Liver (tissue), 9 donors: ENCODE measurements around the gene RANBP1. TPM values are rescaled to one million over a fixed set of nuclear protein-coding genes. Genes with fewer than 3 reads are reported as not detected.

ENCODE experiments used
- DNase-seq: peaks from one replicate; pipeline ENCODE4 v3.0.0-alpha.2; 2017; ENCODE audit warnings: low spot score
- H3K27ac ChIP-seq, 2 donors: one replicate each; pipeline ENCODE4 v1.7.0; 2013; ENCODE audit warnings: inconsistent platforms in 2 of 2, low read length in 2 of 2, control low read depth in 1 of 2, low read depth in 1 of 2, mild to moderate bottlenecking in 1 of 2
- H3K27me3 ChIP-seq, 4 donors: one replicate each; pipeline versions ENCODE4 v1.6.1 to v1.7.0; 2013; ENCODE audit warnings: low read length in 3 of 4, inconsistent platforms in 1 of 4, mild to moderate bottlenecking in 1 of 4, moderate library complexity in 1 of 4; ENCODE audit not compliant: control insufficient read depth in 4 of 4, insufficient read depth in 4 of 4
- H3K36me3 ChIP-seq, 4 donors: one replicate each; pipeline versions ENCODE4 v1.6.1 to v1.7.0; 2013; ENCODE audit warnings: low read length in 3 of 4, mild to moderate bottlenecking in 3 of 4, low read depth in 1 of 4, moderate library complexity in 1 of 4; ENCODE audit not compliant: control insufficient read depth in 4 of 4, insufficient read depth in 3 of 4
- H3K4me1 ChIP-seq, 4 donors: one replicate each; pipeline versions ENCODE4 v1.6.1 to v1.7.0; 2013; ENCODE audit warnings: low read length in 3 of 4, mild to moderate bottlenecking in 3 of 4, moderate library complexity in 1 of 4; ENCODE audit not compliant: control insufficient read depth in 4 of 4, insufficient read depth in 4 of 4
- H3K4me3 ChIP-seq, 3 donors: one replicate each; pipeline versions ENCODE4 v1.6.1 to v1.7.0; 2013; ENCODE audit warnings: low read length in 3 of 3, control low read depth in 1 of 3, low read depth in 1 of 3, mild to moderate bottlenecking in 1 of 3
- H3K9ac ChIP-seq, 2 donors: one replicate each; pipeline ENCODE4 v1.7.0; 2013; ENCODE audit warnings: low read length in 2 of 2, mild to moderate bottlenecking in 2 of 2, moderate library complexity in 2 of 2, control low read depth in 1 of 2, low read depth in 1 of 2
- H3K9me3 ChIP-seq, 4 donors: one replicate each; pipeline versions ENCODE4 v1.6.1 to v1.7.0; 2013; ENCODE audit warnings: low read length in 3 of 4; ENCODE audit not compliant: control insufficient read depth in 4 of 4
- EGR1 ChIP-seq, 2 donors: IDR thresholded peaks; 2 replicates each; pipeline ENCODE4 v1.6.1; 2016 to 2018; ENCODE audit warnings: antibody characterized with exemption in 2 of 2, low read depth in 2 of 2
- FOXA1 ChIP-seq: IDR thresholded peaks from 2 replicates; pipeline ENCODE4 v1.6.1; 2016; ENCODE audit warnings: antibody characterized with exemption
- GABPA ChIP-seq, 2 donors: IDR thresholded peaks in 1 of 2; conservative IDR thresholded peaks in 1 of 2; 2 replicates each; pipeline ENCODE4 v1.6.1; 2016; ENCODE audit warnings: antibody characterized with exemption in 2 of 2, mild to moderate bottlenecking in 1 of 2, moderate library complexity in 1 of 2
- HNF4A ChIP-seq, 2 donors: conservative IDR thresholded peaks; 2 replicates each; pipeline ENCODE4 v1.6.1; 2016; ENCODE audit warnings: antibody characterized with exemption in 2 of 2, mild to moderate bottlenecking in 2 of 2
- NR2F2 ChIP-seq: IDR thresholded peaks from 2 replicates; pipeline ENCODE4 v1.6.1; 2016; ENCODE audit warnings: antibody characterized with exemption
- RAD21 ChIP-seq, 2 donors: IDR thresholded peaks; 2 replicates each; pipeline ENCODE4 v1.6.1; 2016; ENCODE audit warnings: antibody characterized with exemption in 2 of 2, mild to moderate bottlenecking in 2 of 2
- SP1 ChIP-seq: IDR thresholded peaks from 2 replicates; pipeline ENCODE4 v1.6.1; 2018; ENCODE audit warnings: antibody characterized with exemption, mild to moderate bottlenecking
- TAF1 ChIP-seq: conservative IDR thresholded peaks from 2 replicates; pipeline ENCODE4 v1.6.1; 2016; ENCODE audit warnings: antibody characterized with exemption, mild to moderate bottlenecking
- YY1 ChIP-seq: IDR thresholded peaks from 2 replicates; pipeline ENCODE4 v1.6.1; 2016; ENCODE audit warnings: antibody characterized with exemption, mild to moderate bottlenecking
- WGBS: extraction: QIAGEN DNeasy Blood & Tissue Kit; methylation state at CpG from one replicate; pipeline ENCODE4 v1.1.7; 2013; 5-methylcytosine and 5-hydroxymethylcytosine counted together
- polyA plus RNA-seq, 2 donors: library from polyadenylated mRNA; stranded (reverse) in 1 of 2; unstranded in 1 of 2; fragments of 200-250 nt in 1 of 2; fragments of >200 nt in 1 of 2; fragmentation: Nextera tagmentation in 1 of 2; extraction: Ambion mirVana in 1 of 2; gene quantifications; one replicate each; pipeline versions ENCODE4 v1.2.1 to v1.2.3, GENCODE V29; 2013 to 2015
- total RNA-seq, 2 donors: library from RNA; depleted of rRNA; stranded (reverse); fragments of >200 nt; gene quantifications; one replicate each; pipeline ENCODE4 v1.2.3, GENCODE V29; 2014
- TF ChIP-seq, protein P1 (sequence below): IDR thresholded peaks from 2 replicates; pipeline ENCODE4 v1.6.1; 2016; ENCODE audit warnings: antibody characterized with exemption, mild to moderate bottlenecking
- TF ChIP-seq, protein P2 (sequence below): IDR thresholded peaks from 2 replicates; pipeline ENCODE4 v1.6.1; 2016; ENCODE audit warnings: antibody characterized with exemption
- TF ChIP-seq, protein P3 (sequence below): fragments of 150-350 bp; IDR thresholded peaks from 2 replicates; pipeline ENCODE4 v1.5.1; 2017; ENCODE audit warnings: improper control_type of control experiment, low read depth, low read length; ENCODE audit not compliant: missing input control
- TF ChIP-seq, protein P4 (sequence below): IDR thresholded peaks from 2 replicates; pipeline ENCODE4 v1.6.1; 2016; ENCODE audit warnings: antibody characterized with exemption
- TF ChIP-seq, protein P5 (sequence below): IDR thresholded peaks from 2 replicates; pipeline ENCODE4 v1.6.1; 2016; ENCODE audit warnings: antibody characterized with exemption
- donor health status: healthy.
- donor health status: healthy.
- donor health status: healthy.
- donor health status: healthy.
- donor health status: healthy.

The RANBP1 gene
- total and polyA plus RNA-seq, 4 donors: 62.3 to 102 (median 87.8) TPM

DNA sequence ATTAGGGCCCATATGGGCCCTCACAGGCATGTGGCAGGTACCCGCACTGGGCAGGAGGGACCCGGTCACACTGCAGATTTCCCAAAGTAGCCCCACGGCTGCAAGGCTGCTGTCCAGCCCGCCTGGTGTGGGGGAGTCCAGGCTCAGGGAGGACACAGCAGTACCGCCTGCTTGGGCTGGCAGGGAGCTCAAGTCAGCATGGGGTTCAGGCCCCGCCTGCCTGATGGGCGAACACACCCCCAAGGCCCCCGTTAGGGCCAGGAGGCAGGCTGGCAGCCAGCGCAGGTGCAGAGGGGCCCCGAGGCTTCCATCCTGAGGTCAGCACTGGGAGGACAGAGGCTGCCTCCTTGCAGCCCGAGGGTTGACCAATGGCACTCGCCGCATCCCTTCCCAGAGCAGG, 21.2 kb downstream of the RANBP1 start:
- peaks cover 10 to 28% (median 20%) of the 10 kb centered on the region in 4 donors for H3K4me1 ChIP-seq
- no peak overlapping the region for H3K4me3 ChIP-seq
- 93% methylated on average over 13 of the region's 13 CpGs for whole genome bisulfite sequencing
- no peaks in the 10 kb centered on the region for H3K27me3 ChIP-seq
- H3K9ac ChIP-seq: no peak overlapping the region
- H3K9me3 ChIP-seq: no peaks in the 10 kb centered on the region
- peaks cover 0 to 10% (median 0%) of the 10 kb centered on the region in 4 donors for H3K36me3 ChIP-seq
- H3K27ac ChIP-seq: no peak overlapping the region
- DNase-seq: no peak
- TF ChIP-seq, protein P1, sequence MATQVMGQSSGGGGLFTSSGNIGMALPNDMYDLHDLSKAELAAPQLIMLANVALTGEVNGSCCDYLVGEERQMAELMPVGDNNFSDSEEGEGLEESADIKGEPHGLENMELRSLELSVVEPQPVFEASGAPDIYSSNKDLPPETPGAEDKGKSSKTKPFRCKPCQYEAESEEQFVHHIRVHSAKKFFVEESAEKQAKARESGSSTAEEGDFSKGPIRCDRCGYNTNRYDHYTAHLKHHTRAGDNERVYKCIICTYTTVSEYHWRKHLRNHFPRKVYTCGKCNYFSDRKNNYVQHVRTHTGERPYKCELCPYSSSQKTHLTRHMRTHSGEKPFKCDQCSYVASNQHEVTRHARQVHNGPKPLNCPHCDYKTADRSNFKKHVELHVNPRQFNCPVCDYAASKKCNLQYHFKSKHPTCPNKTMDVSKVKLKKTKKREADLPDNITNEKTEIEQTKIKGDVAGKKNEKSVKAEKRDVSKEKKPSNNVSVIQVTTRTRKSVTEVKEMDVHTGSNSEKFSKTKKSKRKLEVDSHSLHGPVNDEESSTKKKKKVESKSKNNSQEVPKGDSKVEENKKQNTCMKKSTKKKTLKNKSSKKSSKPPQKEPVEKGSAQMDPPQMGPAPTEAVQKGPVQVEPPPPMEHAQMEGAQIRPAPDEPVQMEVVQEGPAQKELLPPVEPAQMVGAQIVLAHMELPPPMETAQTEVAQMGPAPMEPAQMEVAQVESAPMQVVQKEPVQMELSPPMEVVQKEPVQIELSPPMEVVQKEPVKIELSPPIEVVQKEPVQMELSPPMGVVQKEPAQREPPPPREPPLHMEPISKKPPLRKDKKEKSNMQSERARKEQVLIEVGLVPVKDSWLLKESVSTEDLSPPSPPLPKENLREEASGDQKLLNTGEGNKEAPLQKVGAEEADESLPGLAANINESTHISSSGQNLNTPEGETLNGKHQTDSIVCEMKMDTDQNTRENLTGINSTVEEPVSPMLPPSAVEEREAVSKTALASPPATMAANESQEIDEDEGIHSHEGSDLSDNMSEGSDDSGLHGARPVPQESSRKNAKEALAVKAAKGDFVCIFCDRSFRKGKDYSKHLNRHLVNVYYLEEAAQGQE: no peak
- TF ChIP-seq EGR1 (IDR thresholded peaks at IDR 0.05; ENCODE audit: low read depth in 2 of 2) (no peak), YY1 (no peak)
- TF ChIP-seq, protein P2, sequence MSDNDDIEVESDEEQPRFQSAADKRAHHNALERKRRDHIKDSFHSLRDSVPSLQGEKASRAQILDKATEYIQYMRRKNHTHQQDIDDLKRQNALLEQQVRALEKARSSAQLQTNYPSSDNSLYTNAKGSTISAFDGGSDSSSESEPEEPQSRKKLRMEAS: no peak
- TF ChIP-seq, protein P3, sequence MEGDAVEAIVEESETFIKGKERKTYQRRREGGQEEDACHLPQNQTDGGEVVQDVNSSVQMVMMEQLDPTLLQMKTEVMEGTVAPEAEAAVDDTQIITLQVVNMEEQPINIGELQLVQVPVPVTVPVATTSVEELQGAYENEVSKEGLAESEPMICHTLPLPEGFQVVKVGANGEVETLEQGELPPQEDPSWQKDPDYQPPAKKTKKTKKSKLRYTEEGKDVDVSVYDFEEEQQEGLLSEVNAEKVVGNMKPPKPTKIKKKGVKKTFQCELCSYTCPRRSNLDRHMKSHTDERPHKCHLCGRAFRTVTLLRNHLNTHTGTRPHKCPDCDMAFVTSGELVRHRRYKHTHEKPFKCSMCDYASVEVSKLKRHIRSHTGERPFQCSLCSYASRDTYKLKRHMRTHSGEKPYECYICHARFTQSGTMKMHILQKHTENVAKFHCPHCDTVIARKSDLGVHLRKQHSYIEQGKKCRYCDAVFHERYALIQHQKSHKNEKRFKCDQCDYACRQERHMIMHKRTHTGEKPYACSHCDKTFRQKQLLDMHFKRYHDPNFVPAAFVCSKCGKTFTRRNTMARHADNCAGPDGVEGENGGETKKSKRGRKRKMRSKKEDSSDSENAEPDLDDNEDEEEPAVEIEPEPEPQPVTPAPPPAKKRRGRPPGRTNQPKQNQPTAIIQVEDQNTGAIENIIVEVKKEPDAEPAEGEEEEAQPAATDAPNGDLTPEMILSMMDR: no peak

DNA sequence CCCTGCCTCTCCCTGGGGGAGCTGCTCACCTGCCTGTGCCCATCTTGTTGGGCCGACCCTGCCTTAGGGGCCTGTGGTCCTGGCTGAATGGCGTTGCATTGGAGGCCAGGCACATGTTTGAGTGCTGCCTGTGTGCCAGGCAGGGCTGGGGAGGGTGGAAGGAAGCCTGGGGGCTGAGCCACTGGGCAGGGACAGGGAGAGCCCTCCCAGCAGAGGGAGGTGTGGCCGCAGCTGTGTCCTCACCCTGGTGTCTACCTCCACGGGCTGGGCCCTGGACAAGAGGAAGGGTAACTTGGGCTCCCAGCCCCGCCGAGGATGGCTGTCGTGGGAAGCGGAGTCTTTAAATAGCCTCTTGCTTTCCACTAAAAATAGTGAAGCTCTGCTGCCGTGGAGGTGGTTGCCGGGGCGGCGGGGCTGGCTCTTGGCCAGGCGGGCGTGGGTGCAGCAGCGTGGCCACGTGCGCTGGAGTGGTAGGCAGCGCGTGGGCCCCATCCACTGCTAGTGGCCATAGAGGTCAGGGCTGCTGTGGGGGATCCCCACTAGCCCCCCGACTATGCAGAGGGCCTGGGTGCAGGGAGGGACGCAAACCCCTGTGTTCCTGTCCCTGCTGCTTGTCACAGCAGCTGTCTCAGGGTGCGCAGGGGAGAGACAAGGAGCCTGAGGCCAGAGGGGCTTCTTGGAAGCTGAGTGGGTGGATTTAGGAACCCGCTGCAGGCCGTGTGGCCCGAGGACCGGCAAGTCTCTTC, 21.9 kb downstream of the RANBP1 start:
- no peak overlapping the region for H3K27ac ChIP-seq
- no peak overlapping the region for H3K9ac ChIP-seq
- TF ChIP-seq SP1 (no peak), NR2F2 (no peak), GABPA (IDR thresholded peaks at IDR 0.05 in 1 of 2, conservative IDR thresholded peaks at IDR 0.05 in 1 of 2) (no peak)
- no peak for DNase-seq
- peaks cover 0 to 10% (median 0%) of the 10 kb centered on the region in 4 donors for H3K36me3 ChIP-seq
- no peak overlapping the region for H3K4me3 ChIP-seq
- H3K4me1 ChIP-seq: peaks cover 5 to 21% (median 14%) of the 10 kb centered on the region in 4 donors
- H3K27me3 ChIP-seq: no peaks in the 10 kb centered on the region
- whole genome bisulfite sequencing: 74% methylated on average over 26 of the region's 26 CpGs
- H3K9me3 ChIP-seq: no peaks in the 10 kb centered on the region

DNA sequence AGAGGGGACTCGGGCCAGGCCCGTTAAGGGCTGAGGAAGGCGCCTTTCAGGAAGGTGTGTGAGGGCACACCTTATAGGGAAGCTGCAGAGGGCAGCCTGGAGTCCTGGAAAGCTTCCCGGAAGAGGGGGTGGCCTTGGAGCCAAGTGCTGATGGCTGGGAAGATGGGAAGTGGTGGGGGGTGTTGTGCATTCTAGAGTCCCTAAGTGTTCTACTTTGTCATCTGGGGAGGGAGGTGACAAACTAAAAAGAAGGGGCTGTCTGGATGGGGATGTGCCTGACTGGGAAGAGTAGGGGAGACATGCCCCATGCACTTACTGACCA, 22.5 kb downstream of the RANBP1 start:
- DNase-seq: no peak
- Histone ChIP-seq H3K36me3 (peaks cover 0 to 10% (median 0%) of the 10 kb centered on the region in 4 donors), H3K4me1 (peaks cover 3 to 15% (median 10%) of the 10 kb centered on the region in 4 donors), H3K9ac (no peak overlapping the region), H3K27ac (no peak overlapping the region), H3K9me3 (no peaks in the 10 kb centered on the region), H3K4me3 (no peak overlapping the region), H3K27me3 (no peaks in the 10 kb centered on the region)
- 79% methylated on average over 4 of the region's 4 CpGs for WGBS
- TF ChIP-seq FOXA1 (no peak), RAD21 (IDR thresholded peaks at IDR 0.05) (no peak), HNF4A (conservative IDR thresholded peaks at IDR 0.05) (no peak), NR2F2 (no peak), TAF1 (no peak)
- TF ChIP-seq, protein P4, sequence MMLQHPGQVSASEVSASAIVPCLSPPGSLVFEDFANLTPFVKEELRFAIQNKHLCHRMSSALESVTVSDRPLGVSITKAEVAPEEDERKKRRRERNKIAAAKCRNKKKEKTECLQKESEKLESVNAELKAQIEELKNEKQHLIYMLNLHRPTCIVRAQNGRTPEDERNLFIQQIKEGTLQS: no peak
- TF ChIP-seq, protein P5, sequence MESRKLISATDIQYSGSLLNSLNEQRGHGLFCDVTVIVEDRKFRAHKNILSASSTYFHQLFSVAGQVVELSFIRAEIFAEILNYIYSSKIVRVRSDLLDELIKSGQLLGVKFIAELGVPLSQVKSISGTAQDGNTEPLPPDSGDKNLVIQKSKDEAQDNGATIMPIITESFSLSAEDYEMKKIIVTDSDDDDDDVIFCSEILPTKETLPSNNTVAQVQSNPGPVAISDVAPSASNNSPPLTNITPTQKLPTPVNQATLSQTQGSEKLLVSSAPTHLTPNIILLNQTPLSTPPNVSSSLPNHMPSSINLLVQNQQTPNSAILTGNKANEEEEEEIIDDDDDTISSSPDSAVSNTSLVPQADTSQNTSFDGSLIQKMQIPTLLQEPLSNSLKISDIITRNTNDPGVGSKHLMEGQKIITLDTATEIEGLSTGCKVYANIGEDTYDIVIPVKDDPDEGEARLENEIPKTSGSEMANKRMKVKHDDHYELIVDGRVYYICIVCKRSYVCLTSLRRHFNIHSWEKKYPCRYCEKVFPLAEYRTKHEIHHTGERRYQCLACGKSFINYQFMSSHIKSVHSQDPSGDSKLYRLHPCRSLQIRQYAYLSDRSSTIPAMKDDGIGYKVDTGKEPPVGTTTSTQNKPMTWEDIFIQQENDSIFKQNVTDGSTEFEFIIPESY: no peak
